Prostate gland (tissue), 2 donors: Measurements from ENCODE around the gene SLA2.

Experiments used
- POLR2AphosphoS5 ChIP-seq: sonication (generic); formaldehyde crosslinking; IDR thresholded peaks from one replicate; pipeline ENCODE4 v1.6.1; 2017; ENCODE audit warnings: antibody characterized with exemption
- TF ChIP-seq, protein P1 (sequence below), 4 experiments: fragments of 200-600 bp in 2 of 4; fragments of 450-650 bp in 2 of 4; sonication (generic) in 2 of 4; IDR thresholded peaks; 1 replicate in 3 of 4; 2 replicates in 1 of 4; pipeline ENCODE4 v1.5.1; 2016 to 2019; ENCODE audit warnings: antibody characterized with exemption in 4 of 4, mild to moderate bottlenecking in 2 of 4, moderate library complexity in 2 of 4

DNA sequence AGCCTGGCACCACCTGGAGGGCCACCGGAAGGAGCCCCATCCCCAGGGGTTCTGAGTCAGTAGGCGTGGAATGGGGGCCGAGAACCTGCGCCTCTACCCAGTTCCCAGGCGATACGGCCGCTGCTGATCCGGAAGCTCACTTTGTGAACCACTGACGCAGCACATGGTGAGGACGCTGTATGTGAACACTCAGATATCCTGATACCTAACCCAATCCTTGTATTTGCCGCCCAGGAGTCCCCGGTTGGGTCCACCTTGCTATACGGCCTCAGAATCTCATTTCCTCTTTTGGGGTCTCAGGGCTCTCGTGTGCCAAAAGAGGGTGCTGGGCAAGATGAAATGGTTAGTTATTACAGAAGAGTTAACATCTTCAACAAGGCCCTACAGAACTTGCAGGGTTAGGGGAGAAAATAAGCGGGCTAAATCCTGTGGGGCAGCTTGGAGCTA, 41.0 kb downstream of the SLA2 start:
- TF ChIP-seq, protein P1, sequence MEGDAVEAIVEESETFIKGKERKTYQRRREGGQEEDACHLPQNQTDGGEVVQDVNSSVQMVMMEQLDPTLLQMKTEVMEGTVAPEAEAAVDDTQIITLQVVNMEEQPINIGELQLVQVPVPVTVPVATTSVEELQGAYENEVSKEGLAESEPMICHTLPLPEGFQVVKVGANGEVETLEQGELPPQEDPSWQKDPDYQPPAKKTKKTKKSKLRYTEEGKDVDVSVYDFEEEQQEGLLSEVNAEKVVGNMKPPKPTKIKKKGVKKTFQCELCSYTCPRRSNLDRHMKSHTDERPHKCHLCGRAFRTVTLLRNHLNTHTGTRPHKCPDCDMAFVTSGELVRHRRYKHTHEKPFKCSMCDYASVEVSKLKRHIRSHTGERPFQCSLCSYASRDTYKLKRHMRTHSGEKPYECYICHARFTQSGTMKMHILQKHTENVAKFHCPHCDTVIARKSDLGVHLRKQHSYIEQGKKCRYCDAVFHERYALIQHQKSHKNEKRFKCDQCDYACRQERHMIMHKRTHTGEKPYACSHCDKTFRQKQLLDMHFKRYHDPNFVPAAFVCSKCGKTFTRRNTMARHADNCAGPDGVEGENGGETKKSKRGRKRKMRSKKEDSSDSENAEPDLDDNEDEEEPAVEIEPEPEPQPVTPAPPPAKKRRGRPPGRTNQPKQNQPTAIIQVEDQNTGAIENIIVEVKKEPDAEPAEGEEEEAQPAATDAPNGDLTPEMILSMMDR (IDR thresholded peaks at IDR 0.05), result no peak
- TF ChIP-seq POLR2AphosphoS5, result no peak
